ENCODE data around the gene BAIAP2.

- TF ChIP-seq EZH2phosphoT487 (IDR thresholded peaks at IDR 0.05; ENCODE audit: borderline replicate concordance) (no peak), CTCF (conservative IDR thresholded peaks at IDR 0.05; ENCODE audit: low read length) (no peak)
Measured at GRCh38 chr17:81118308-81119221, 83.6 kb downstream of the BAIAP2 start.

Data from Loucy (cell line).